Aorta (tissue), 5 donors: Measurements from ENCODE around the gene B4GALT6. TPM values are rescaled to one million over a fixed set of nuclear protein-coding genes. Genes with fewer than 3 reads are reported as not detected.

Experiments used
- ATAC-seq: fragments of 200-7000 bp; cut with Tn5 transposase; one replicate; pipeline ENCODE4 v1.9.1; 2022; ENCODE audit warnings: moderate library complexity; ENCODE audit not compliant: low FRiP score
- DNase-seq, 2 donors: peaks; one replicate each; pipeline ENCODE4 v3.0.0-alpha.2; 2020
- H3K27ac ChIP-seq, 2 donors: one replicate each; pipeline ENCODE4 v1.5.1; 2013; ENCODE audit warnings: low read length in 2 of 2, mild to moderate bottlenecking in 2 of 2, moderate library complexity in 2 of 2, control low read depth in 1 of 2, inconsistent platforms in 1 of 2, low read depth in 1 of 2
- H3K27me3 ChIP-seq, 2 donors: one replicate each; pipeline ENCODE4 v1.6.1; 2013; ENCODE audit warnings: control low read depth in 1 of 2, low read length in 1 of 2, mild to moderate bottlenecking in 1 of 2, moderate library complexity in 1 of 2; ENCODE audit not compliant: insufficient read depth in 2 of 2, control insufficient read depth in 1 of 2
- H3K36me3 ChIP-seq, 2 donors: one replicate each; pipeline ENCODE4 v1.6.1; 2013; ENCODE audit warnings: control low read depth in 1 of 2, low read length in 1 of 2, mild to moderate bottlenecking in 1 of 2; ENCODE audit not compliant: insufficient read depth in 2 of 2, control insufficient read depth in 1 of 2
- H3K4me1 ChIP-seq, 2 donors: one replicate each; pipeline ENCODE4 v1.6.1; 2013; ENCODE audit warnings: low read length in 2 of 2, control low read depth in 1 of 2, mild to moderate bottlenecking in 1 of 2, moderate library complexity in 1 of 2; ENCODE audit not compliant: insufficient read depth in 2 of 2, control insufficient read depth in 1 of 2
- H3K4me3 ChIP-seq, 2 donors: one replicate each; pipeline ENCODE4 v1.5.1; 2013; ENCODE audit warnings: low read length in 2 of 2, control low read depth in 1 of 2, mild to moderate bottlenecking in 1 of 2
- H3K9me3 ChIP-seq: one replicate; pipeline ENCODE4 v1.6.1; 2013; ENCODE audit warnings: mild to moderate bottlenecking, low read length; ENCODE audit not compliant: control insufficient read depth
- WGBS, 2 donors: extraction: QIAGEN DNeasy Blood & Tissue Kit; methylation state at CpG; one replicate each; pipeline ENCODE4 v1.1.7; 2013; 5-methylcytosine and 5-hydroxymethylcytosine counted together
- intact Hi-C, 2 donors: fragments of 100-400 bp; cut with DNase I; formaldehyde crosslinking; loops; one replicate each; pipeline versions ENCODE4 v1.14.2 to v1.15.0; 2022
- polyA plus RNA-seq, 2 donors: library from polyadenylated mRNA; stranded (reverse); fragments of 200-250 nt; gene quantifications; one replicate each; pipeline ENCODE4 v1.2.3, GENCODE V29; 2013
- total RNA-seq, 2 donors: library from RNA; stranded (reverse); fragmentation: NEBNext Ultra II Directional; extraction: Animal tissue kit (Norgen Biotek cat#: 25700); gene quantifications; one replicate each; pipeline ENCODE4 v1.2.1, GENCODE V29; 2021
- donor health status: healthy with polysubstance abuse.
- donor health status: Bipolar disorder and iron deficiency.
- donor health status: DM: no; HTN: no; CAD: no.
- donor health status: DM: no; HTN: no; CAD: no.
- donor health status: DM: yes; HTN: yes; CAD: no.

The B4GALT6 gene
- total and polyA plus RNA-seq, 4 donors = 0.87 to 8.4 (median 3.3) TPM

- WGBS, 2 donors = 83 to 87% methylated on average over 7 of the region's 7 CpGs
- Histone ChIP-seq H3K27me3 (no peaks in the 10 kb centered on the region), H3K4me3 (no peak overlapping the region), H3K4me1 (no peaks in the 10 kb centered on the region), H3K36me3 (no peaks in the 10 kb centered on the region), H3K9me3 (no peaks in the 10 kb centered on the region), H3K27ac (no peak overlapping the region)
- no peak for DNase-seq
- intact Hi-C loops = loop anchor here (5.0 to 10.0 kb wide), 3 partner anchors 164 to 221 kb away; partner anchors contain the start of gene TRAPPC8 (in 1 of the 2)
- no peak for ATAC-seq
Observed at GRCh38 chr18:31720867-31721266, 36.5 kb upstream of the B4GALT6 start.

DNA sequence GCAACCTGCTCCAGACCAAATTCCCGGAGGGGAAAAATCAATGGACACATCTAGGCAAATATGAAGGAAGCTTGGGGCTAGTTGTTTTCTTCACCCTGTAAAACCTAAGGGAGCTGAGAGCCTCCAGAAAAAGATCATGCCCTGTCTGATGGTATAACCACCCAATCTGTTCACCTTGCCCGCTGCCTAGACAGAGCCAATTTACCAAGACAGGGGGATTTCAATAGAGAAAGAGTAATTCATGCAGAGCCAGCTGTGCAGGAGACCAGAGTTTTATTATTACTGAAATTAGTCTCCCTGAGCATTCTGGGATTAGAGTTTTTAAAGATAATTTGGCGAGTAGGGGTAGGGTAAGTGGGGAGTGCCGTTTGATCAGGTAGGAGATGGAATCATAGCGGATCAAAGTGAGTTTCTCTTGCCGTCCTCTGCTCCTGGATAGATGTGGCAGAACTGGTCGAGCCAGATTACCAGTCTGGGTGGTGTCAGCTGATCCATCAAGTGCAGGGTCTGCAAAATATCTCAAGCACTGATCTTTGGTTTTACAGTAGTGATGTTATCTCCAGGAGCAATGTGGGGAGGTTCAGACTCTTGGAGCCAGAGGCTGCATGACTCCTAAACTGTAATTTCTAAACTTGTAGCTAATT is 35.1 kb upstream of the B4GALT6 start:
- Histone ChIP-seq H3K27me3 (no peaks in the 10 kb centered on the region), H3K27ac (no peak overlapping the region), H3K9me3 (no peaks in the 10 kb centered on the region), H3K4me3 (no peak overlapping the region), H3K4me1 (no peaks in the 10 kb centered on the region), H3K36me3 (no peaks in the 10 kb centered on the region)
- no peak for ATAC-seq
- intact Hi-C loops = loop anchor here (5.0 to 10.0 kb wide), 3 partner anchors 162 to 223 kb away; partner anchors contain the start of gene TRAPPC8 (in 1 of the 2)
- no peak for DNase-seq
- WGBS, 2 donors = 93 to 94% methylated on average over 7 of the region's 7 CpGs

- no peaks in the 10 kb centered on the region for H3K4me1 ChIP-seq
- no peaks in the 10 kb centered on the region for H3K9me3 ChIP-seq
- H3K36me3 ChIP-seq = no peaks in the 10 kb centered on the region
- no peaks in the 10 kb centered on the region for H3K27me3 ChIP-seq
- ATAC-seq (no peak), DNase-seq (no peak)
- intact Hi-C loops = no loop called here
- WGBS, 2 donors = 79 to 81% methylated on average over 3 of the region's 3 CpGs
- H3K4me3 ChIP-seq = no peak overlapping the region
- H3K27ac ChIP-seq = no peak overlapping the region
Observed at GRCh38 chr18:31718386-31718785, 34.0 kb upstream of the B4GALT6 start.

DNA sequence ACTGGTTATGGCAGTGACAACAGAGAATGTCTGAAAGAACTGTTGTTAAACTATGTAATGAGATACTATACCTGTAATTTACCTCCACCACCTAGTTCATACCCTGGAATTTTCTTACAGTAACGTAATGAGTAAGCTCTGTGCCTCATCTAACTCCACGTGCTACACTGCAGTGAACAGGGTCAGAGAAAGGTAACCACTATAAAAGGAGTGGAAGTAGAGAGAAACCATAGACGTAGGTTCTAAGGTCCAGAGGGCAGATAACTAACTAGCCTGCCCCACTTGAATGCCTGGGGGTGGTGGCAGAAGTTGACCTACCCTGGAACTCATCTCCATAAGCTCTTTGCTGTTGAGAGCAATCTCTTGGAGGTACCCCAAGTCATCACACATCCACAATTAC is 32.0 kb upstream of the B4GALT6 start:
- intact Hi-C loops = no loop called here
- H3K9me3 ChIP-seq = no peaks in the 10 kb centered on the region
- ATAC-seq = no peak
- WGBS, 2 donors = 73 to 77% methylated on average over 3 of the region's 3 CpGs
- H3K4me1 ChIP-seq = no peaks in the 10 kb centered on the region
- H3K36me3 ChIP-seq = no peaks in the 10 kb centered on the region
- no peak overlapping the region for H3K27ac ChIP-seq
- DNase-seq = no peak
- H3K4me3 ChIP-seq = no peak overlapping the region
- H3K27me3 ChIP-seq = no peaks in the 10 kb centered on the region

DNA sequence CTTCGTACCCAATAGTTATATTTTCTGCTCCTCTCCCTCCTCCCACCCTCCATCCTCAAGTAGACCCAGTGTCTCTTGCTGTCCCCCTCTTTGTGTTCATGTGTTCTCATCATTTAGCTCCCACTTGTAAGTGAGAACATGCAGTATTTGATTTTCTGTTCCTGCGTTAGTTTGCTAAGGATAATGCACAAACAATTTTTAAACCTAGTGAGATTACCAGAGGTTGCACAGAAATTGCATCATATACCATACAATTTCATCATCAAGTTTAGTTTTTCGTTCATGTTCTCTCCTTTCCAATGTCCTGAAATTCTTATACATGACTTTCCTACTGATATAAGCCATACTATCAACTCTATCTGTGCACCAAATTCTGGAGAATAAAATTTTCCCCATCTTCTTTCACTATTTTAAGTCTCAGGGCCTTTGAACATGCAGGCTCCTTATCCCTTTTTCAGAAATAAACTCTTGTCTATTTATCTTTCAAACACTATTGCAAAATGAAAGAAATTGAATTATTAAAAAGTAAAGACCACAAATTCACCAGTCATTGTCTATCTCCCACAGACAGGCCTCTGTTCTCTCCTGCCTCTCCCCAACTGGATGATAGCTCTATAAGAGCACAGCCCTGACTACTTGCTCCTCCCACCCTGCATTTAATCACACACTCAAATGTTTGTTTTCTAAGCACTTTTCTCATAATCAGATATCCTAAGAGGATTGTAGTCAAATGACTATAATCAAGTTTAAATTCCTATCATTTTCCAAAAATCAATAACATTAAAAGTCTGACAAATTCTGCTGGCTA is 27.2 kb upstream of the B4GALT6 start:
- intact Hi-C loops = no loop called here
- Histone ChIP-seq H3K9me3 (no peaks in the 10 kb centered on the region), H3K4me1 (peaks cover 0 to 3% of the 10 kb centered on the region in 2 donors), H3K4me3 (no peak overlapping the region), H3K36me3 (no peaks in the 10 kb centered on the region), H3K27ac (no peak overlapping the region), H3K27me3 (no peaks in the 10 kb centered on the region)
- no peak for DNase-seq
- no peak for ATAC-seq
- 91 to 92% methylated on average over 3 of the region's 3 CpGs for WGBS, 2 donors

DNA sequence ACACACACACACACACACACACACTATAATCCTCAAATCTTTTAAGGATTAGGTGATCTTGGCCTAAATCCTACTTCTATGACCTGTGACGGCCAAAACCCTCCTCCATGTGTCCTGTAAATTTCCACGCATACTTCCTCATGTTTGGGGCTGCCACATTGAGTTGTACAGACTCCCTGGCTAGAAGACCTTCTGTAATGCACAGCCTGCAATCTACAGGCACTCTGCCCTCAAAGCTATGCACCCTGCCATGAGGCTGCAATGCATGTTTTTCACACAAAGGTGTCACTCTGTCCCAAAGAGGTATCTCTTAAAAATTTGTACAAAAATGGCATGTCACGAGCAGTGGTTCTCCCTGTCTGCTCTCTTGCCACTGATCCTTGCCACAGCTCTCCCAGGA is 26.4 kb upstream of the B4GALT6 start:
- intact Hi-C loops = no loop called here

GRCh38 chr18:31707815-31708214 is 23.4 kb upstream of the B4GALT6 start:
- no peak overlapping the region for H3K4me3 ChIP-seq
- H3K27me3 ChIP-seq = no peaks in the 10 kb centered on the region
- DNase-seq (no peak), ATAC-seq (no peak)
- no peaks in the 10 kb centered on the region for H3K9me3 ChIP-seq
- H3K36me3 ChIP-seq = no peaks in the 10 kb centered on the region
- H3K4me1 ChIP-seq = peaks cover 0 to 3% of the 10 kb centered on the region in 2 donors
- no peak overlapping the region for H3K27ac ChIP-seq
- intact Hi-C loops = no loop called here

More for the DNA sequence above, 26.4 kb upstream of the B4GALT6 start:
- Histone ChIP-seq H3K27ac (no peak overlapping the region), H3K4me3 (no peak overlapping the region), H3K4me1 (peaks cover 0 to 3% of the 10 kb centered on the region in 2 donors), H3K27me3 (no peaks in the 10 kb centered on the region), H3K9me3 (no peaks in the 10 kb centered on the region), H3K36me3 (no peaks in the 10 kb centered on the region)
- no peak for DNase-seq
- no peak for ATAC-seq
- 31 to 40% methylated on average over 3 of the region's 3 CpGs for WGBS, 2 donors

DNA sequence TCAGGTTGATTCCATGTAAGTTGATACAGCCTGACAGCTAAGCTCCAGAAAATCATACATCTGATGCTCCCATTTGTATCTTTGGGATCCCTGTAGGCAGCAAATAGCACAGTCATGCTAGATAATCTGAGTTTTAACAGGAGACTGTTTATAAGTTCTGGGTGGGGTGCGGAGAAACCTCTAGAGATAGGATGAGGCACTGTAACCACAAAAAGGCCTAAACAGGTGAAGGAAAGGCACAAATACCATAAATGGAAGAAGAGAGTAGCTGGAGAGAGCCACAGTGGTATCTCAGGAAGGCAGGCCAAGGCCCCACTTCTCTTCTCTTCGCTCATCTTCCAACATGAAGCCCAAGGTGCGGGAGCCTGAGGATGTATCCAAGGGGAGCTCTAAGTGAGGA is 18.1 kb upstream of the B4GALT6 start:
- Histone ChIP-seq H3K27ac (no peak overlapping the region), H3K27me3 (no peaks in the 10 kb centered on the region), H3K4me1 (no peaks in the 10 kb centered on the region), H3K9me3 (no peaks in the 10 kb centered on the region), H3K4me3 (no peak overlapping the region), H3K36me3 (peaks cover 0 to 3% of the 10 kb centered on the region in 2 donors)
- 98 to 99% methylated on average over 3 of the region's 3 CpGs for WGBS, 2 donors
- intact Hi-C loops = no loop called here
- DNase-seq (no peak), ATAC-seq (no peak)

GRCh38 chr18:31701744-31702143 is 17.4 kb upstream of the B4GALT6 start:
- intact Hi-C loops = no loop called here
- Histone ChIP-seq H3K4me3 (no peak overlapping the region), H3K9me3 (no peaks in the 10 kb centered on the region), H3K36me3 (peaks cover 0 to 3% of the 10 kb centered on the region in 2 donors), H3K27ac (no peak overlapping the region), H3K4me1 (no peaks in the 10 kb centered on the region), H3K27me3 (no peaks in the 10 kb centered on the region)
- 96 to 98% methylated on average over 1 of the region's 1 CpG for WGBS, 2 donors
- ATAC-seq (no peak), DNase-seq (no peak)
